Coronary artery (tissue), 2 donors: Measurements from ENCODE around the gene WFS1.

Experiments
- DNase-seq: peaks from one replicate; pipeline ENCODE4 v3.0.0-alpha.2; 2017; ENCODE audit warnings: low spot score
- H3K27ac ChIP-seq, 2 donors: fragments of 200-600 bp; sonication (generic); one replicate each; pipeline ENCODE4 v1.5.1; 2016 to 2019
- H3K4me3 ChIP-seq: fragments of 200-600 bp; sonication (generic); 2 replicates; pipeline ENCODE4 v1.5.1; 2016; ENCODE audit warnings: mild to moderate bottlenecking, moderate library complexity
- TF ChIP-seq, protein P1 (sequence below): fragments of 200-600 bp; sonication (generic); IDR thresholded peaks from one replicate; pipeline ENCODE4 v1.5.1; 2019; ENCODE audit warnings: antibody characterized with exemption

The WFS1 gene

DNA sequence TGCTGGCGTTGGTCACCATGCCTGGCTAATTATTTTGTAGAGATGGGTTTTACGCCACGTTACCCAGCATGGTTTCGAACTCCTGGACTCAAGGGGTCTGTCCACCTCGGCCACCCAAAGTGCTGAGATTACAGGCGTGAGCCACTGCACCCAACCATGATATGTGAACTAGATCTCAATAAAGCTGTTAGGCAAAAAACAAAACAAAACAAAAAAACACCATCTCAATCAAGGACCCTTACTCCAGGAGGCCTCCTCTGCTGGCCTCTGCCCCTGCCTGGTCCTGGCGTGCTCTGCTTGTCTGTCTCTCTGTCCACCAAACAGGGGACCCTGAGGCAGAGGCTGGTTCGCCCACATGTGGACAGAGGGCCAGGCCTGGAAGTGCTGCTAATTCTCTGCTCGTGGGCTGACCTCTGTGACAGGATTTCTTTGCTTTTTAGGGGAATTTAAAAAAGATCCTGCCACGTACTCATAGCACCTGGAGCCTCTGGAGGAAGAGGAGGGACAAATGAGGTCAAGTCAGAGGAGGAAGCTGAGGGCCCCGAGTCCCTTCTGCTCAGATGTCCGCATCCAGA is 32.7 kb upstream of the WFS1 start:
- H3K27ac ChIP-seq: no peak overlapping the region
- TF ChIP-seq, protein P1, sequence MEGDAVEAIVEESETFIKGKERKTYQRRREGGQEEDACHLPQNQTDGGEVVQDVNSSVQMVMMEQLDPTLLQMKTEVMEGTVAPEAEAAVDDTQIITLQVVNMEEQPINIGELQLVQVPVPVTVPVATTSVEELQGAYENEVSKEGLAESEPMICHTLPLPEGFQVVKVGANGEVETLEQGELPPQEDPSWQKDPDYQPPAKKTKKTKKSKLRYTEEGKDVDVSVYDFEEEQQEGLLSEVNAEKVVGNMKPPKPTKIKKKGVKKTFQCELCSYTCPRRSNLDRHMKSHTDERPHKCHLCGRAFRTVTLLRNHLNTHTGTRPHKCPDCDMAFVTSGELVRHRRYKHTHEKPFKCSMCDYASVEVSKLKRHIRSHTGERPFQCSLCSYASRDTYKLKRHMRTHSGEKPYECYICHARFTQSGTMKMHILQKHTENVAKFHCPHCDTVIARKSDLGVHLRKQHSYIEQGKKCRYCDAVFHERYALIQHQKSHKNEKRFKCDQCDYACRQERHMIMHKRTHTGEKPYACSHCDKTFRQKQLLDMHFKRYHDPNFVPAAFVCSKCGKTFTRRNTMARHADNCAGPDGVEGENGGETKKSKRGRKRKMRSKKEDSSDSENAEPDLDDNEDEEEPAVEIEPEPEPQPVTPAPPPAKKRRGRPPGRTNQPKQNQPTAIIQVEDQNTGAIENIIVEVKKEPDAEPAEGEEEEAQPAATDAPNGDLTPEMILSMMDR: no peak
- peak; percentile 55 for DNase-seq
- no peak overlapping the region for H3K4me3 ChIP-seq

DNA sequence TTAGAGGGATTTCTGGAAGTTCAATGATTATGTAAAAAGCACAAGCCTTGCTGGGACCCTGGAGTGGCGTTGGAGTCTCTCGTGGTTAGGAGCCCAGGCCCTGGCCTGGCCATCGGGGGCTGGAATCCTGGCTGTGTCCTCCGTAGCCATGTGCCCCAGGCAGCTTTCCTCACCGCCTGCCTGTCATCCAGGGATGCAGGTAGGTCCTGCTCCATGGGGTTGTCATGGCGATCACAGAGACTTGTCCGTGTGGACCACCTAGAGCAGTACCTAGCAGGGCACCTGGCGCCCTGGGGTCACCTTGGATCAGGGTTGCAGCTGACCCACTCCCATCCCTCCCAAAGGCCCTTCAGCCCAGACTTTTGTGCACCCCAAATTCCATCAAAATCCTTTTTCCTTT is 30.2 kb upstream of the WFS1 start:
- Histone ChIP-seq H3K4me3 (no peak overlapping the region), H3K27ac (no peak overlapping the region)
- no peak for DNase-seq
- TF ChIP-seq, protein P1: no peak

DNA sequence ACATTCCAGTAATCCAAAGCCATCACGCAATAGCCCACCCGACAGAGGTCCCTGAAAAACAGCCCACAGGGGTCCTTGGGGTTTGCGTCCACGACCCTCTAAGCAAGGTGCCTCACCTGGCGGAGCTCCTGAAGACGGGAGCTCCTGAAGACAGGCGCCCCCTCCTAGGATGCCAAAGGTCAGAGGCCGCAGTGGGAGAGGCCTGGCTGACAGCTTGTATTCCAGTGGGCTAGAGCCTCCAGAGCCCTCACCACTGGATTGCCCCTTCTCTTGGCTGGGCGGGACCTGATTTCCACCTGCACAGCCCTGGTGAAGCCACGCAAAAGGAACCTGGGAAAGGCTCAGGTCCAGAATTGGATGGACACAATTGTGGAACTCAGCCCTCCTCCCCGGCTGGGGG is 29.7 kb upstream of the WFS1 start:
- no peak overlapping the region for H3K27ac ChIP-seq
- no peak for DNase-seq
- TF ChIP-seq, protein P1: no peak
- no peak overlapping the region for H3K4me3 ChIP-seq

DNA sequence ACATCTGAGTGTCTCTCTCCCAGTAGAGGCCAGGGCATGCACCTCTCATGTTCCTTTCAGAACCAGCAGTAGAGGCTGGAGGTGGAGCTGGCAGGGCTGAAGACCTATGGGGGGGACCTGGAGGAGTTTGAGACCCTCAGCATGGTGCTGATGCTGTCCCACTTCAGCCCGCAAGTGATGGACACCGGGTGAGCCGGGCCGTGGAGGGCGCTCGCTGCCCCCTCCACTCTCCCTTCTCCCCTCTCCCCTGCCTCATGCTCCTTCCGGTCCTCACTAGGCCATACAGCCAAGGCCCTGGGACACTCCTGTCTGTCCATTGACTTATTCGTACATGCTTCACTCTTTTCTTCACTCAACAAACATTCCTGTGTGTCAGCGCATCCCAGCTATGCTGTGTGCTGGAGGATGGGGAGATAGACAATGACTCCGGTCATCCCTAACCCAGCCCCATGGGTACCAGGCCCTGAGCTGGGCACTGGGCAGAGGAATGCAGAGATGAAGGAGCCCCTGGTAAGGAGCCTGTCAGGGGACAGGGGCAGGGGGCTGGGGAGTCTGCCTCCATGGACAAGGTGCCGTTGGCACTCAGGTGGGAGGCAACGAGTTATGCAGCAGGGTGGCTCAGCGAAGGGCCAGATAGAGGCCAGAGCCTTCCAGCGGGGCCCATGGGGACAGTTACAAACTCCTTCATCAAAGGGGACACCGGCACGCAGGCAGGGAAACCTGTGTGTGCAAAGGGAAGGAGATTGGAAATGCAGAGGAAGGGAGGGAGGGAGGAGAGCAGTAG is 28.4 kb upstream of the WFS1 start:
- no peak for DNase-seq
- Histone ChIP-seq H3K4me3 (no peak overlapping the region), H3K27ac (no peak overlapping the region)
- TF ChIP-seq, protein P1: no peak

DNA sequence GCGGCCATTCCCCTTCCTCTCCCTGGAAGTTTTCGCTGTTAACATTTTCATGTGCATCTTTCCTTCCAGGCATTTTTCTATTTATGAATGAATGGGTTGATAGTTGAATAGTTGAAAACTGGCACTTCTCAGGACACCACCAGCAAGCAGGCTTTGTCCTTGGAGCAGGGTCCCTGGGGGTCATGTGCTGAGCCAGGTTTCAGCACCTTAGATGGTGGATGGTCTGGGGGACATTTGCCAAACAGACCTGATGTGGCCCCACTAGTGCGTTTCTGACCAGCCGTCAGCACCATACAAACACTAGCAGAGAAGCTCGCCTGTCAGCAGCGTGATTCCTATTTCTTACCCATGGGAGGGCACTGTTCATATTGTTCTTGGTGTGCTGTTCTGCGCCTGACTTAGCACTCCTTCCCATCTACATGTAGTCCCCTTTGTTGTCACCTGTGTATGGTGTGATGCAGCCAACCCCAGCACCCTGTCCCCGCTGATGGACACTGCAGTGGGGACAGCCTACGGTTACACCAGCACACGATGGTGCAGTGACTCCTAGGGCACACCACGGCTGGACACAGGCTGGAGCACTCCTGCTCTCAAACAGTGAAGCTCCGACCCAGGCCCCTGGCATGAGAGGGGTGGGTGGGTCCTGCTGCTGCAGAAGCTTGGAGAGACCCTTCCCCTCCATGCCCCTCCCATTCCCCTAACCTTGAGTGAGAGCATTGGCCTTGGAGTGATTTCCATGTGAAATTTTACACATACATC is 27.2 kb upstream of the WFS1 start:
- no peak overlapping the region for H3K4me3 ChIP-seq
- no peak for DNase-seq
- TF ChIP-seq, protein P1: no peak
- H3K27ac ChIP-seq: no peak overlapping the region

DNA sequence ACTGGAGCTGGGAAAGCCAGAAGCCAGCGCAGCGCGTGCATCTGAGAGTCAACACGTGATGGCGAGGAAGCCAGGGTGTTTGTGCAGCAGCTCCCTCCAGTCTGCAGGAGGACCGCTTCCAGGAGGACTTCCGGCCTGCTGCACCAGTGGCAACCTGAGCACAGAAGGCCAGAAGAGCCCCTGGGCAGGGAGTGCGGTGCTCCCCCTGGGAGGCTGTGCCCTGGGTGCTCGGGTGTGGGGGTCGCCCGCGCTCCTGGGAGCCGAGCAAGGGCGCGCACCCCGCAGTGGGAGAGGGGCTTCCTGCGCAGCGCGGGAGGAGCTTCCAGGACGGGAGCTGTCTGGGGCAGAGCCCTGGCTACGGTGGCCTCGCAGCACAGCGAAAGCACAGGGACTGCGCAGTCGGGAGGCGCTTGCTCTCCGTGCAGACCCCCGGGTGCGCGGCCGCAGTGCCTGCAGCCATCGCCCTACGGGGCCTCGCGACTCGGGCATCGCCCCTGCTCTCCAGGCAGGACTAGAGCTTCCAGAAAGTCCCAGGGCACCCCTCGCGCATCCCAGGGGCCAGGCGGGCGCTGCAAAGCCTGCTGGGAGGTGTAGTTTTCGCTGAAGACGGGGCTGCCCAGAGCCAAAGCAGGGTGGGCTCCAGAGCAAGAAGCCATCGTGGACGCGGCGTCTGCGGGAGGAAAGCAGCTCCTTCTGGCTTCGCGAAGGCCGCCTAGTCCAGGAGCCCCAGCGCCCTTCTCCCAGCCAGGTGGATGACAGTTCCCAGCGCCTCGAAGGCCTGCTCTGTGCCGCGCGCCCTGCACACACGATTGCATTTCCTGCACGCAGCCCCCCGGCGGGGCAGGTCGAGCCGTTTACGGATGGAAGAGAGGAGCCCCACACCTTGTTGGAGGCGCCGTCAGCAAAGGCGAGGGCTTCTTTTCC is 24.1 kb upstream of the WFS1 start:
- TF ChIP-seq, protein P1: no peak
- peak overlapping the region; percentile 53 for H3K4me3 ChIP-seq
- DNase-seq: no peak
- H3K27ac ChIP-seq: no peak overlapping the region
